BLaER1 treated with 17β-estradiol and CSF1 and Interleukin-3, amounts not matched to agents 10 nM and 100 nM (cell line): ENCODE measurements around the gene CDC14B.

Experiments
- H3K27ac ChIP-seq, 11 experiments: shearing (Covaris generic); formaldehyde crosslinking; 2 replicates each; pipeline ENCODE4 v1.8.1; 2022
- H3K27me3 ChIP-seq, 11 experiments: shearing (Covaris generic); formaldehyde crosslinking; 2 replicates each; pipeline ENCODE4 v1.8.1; 2022
- H3K36me3 ChIP-seq, 11 experiments: shearing (Covaris generic); formaldehyde crosslinking; 2 replicates each; pipeline ENCODE4 v1.8.1; 2022
- H3K4me1 ChIP-seq, 10 experiments: shearing (Covaris generic); formaldehyde crosslinking; 2 replicates each; pipeline ENCODE4 v1.8.1; 2022
- H3K4me2 ChIP-seq, 11 experiments: shearing (Covaris generic); formaldehyde crosslinking; 2 replicates each; pipeline ENCODE4 v1.8.1; 2022
- H3K4me3 ChIP-seq, 10 experiments: shearing (Covaris generic); formaldehyde crosslinking; 2 replicates each; pipeline ENCODE4 v1.8.1; 2022
- H3K9ac ChIP-seq, 11 experiments: shearing (Covaris generic); formaldehyde crosslinking; 2 replicates each; pipeline ENCODE4 v1.8.1; 2022
- H3K9me3 ChIP-seq, 11 experiments: shearing (Covaris generic); formaldehyde crosslinking; replicated peaks in 1 of 11; 2 replicates each; pipeline ENCODE4 v1.8.1; 2022
- H4K20me1 ChIP-seq, 11 experiments: shearing (Covaris generic); formaldehyde crosslinking; 2 replicates each; pipeline ENCODE4 v1.8.1; 2022
- Cebpa-rat ChIP-seq, 11 experiments: shearing (Covaris generic); IDR thresholded peaks; 2 replicates each; pipeline ENCODE4 v1.8.1; 2022

CDC14B gene

GRCh38 chr9:96519095-96519494 lies 100.5 kb downstream of the CDC14B start:
- Histone ChIP-seq H3K27me3 (no peaks in the 10 kb centered on the region), H3K4me1 (peaks cover 6 to 13% (median 9%) of the 10 kb centered on the region in 10 experiments; a peak in 19 of 20 replicates), H3K9me3 (no peaks in the 10 kb centered on the region), H3K36me3 (no peaks in the 10 kb centered on the region), H3K9ac (no peak overlapping the region), H4K20me1 (no peaks in the 10 kb centered on the region), H3K27ac (no peak overlapping the region), H3K4me2 (no peak overlapping the region), H3K4me3 (no peak overlapping the region)
- TF ChIP-seq Cebpa-rat (IDR thresholded peaks at IDR 0.05), result no peak

DNA sequence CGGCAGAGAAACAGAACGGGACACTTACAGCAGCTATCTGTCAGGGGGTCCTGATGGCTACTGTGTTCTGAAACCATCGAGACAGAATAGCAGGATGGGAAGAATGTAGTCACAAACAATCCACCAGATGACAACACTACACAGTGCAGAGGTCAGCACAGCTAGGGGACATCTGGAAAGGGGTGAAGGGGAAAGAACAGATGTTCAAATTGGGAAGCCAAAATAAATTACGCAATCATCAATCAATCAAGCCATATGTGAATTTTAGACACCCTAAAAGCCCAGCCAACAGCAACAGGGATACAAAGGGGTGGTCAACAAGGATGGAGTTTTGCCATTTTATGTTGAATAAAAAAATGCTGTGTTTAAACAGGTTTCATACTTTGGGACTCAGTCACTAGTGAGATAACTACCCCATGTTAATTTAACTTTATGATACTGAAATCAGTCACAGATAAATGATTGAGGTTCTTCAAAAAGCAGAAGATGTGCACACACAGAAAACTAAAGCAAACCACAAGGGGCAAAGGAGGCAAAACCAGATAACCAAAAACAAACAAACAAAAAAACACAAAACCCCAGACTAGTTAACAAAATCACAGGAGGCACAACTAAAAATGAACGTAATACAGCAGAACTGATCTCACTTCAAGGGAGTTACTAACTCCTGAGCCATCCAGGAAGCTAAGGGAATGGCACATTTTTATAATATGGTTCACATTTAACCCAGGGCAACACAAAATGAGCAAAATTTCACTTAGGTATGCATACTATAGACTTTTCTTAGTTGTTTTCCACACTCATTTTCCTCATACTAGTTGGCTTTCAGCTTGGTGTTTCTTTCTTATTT lies 103.8 kb downstream of the CDC14B start:
- Histone ChIP-seq H3K36me3 (peaks cover 0 to 5% (median 0%) of the 10 kb centered on the region in 11 experiments; a peak in 1 of 22 replicates), H3K27me3 (no peaks in the 10 kb centered on the region), H3K4me2 (0 out of 22 replicates have a peak overlapping the region, but pooled peaks of 1 of the 11 experiments have one; percentile 10), H3K4me1 (0 out of 20 replicates have a peak, but pooled peaks cover 0 to 4% (median 0%) of the 10 kb centered on the region in 10 experiments), H3K4me3 (no peak overlapping the region), H3K9ac (no peak overlapping the region), H4K20me1 (no peaks in the 10 kb centered on the region), H3K9me3 (no peaks in the 10 kb centered on the region), H3K27ac (no peak overlapping the region)
- TF ChIP-seq Cebpa-rat (IDR thresholded peaks at IDR 0.05), result peak in 8 of 11 experiments; percentile 60 to 91 (median 78); a peak in 15 of 22 replicates

DNA sequence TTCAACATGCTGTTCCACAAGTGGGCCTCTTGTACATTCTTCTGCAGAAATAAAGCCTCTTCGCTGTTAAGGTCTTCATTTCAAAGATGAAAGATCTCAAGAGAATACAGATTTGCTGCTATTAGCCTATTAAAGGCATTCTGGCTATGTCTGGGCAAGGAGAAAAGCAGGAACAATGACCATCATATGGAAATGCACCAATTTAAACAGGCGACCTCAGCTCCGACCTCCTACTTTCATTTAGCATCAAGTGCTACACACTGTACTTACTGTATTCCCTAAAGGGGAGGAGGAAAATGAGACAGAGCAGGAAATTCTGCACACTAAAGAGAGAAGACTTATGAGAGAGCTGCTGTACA lies 104.9 kb downstream of the CDC14B start:
- H3K27me3 ChIP-seq, result no peaks in the 10 kb centered on the region
- H3K36me3 ChIP-seq, result peaks cover 0 to 5% (median 0%) of the 10 kb centered on the region in 11 experiments; a peak in 1 of 22 replicates
- 0 out of 20 replicates have a peak, but pooled peaks cover 0 to 4% (median 0%) of the 10 kb centered on the region in 10 experiments for H3K4me1 ChIP-seq
- H3K4me3 ChIP-seq, result no peak overlapping the region
- TF ChIP-seq Cebpa-rat (IDR thresholded peaks at IDR 0.05), result no peak
- H3K27ac ChIP-seq, result no peak overlapping the region
- H3K4me2 ChIP-seq, result no peak overlapping the region
- no peaks in the 10 kb centered on the region for H4K20me1 ChIP-seq
- H3K9me3 ChIP-seq, result no peaks in the 10 kb centered on the region
- no peak overlapping the region for H3K9ac ChIP-seq

GRCh38 chr9:96514108-96514799 lies 105.4 kb downstream of the CDC14B start:
- Histone ChIP-seq H3K27ac (no peak overlapping the region), H3K4me3 (no peak overlapping the region), H3K27me3 (no peaks in the 10 kb centered on the region), H3K9me3 (no peaks in the 10 kb centered on the region), H4K20me1 (no peaks in the 10 kb centered on the region), H3K4me2 (no peak overlapping the region), H3K4me1 (0 out of 20 replicates have a peak, but pooled peaks cover 0 to 4% (median 0%) of the 10 kb centered on the region in 10 experiments), H3K9ac (no peak overlapping the region), H3K36me3 (peaks cover 0 to 5% (median 0%) of the 10 kb centered on the region in 11 experiments; a peak in 1 of 22 replicates)
- TF ChIP-seq Cebpa-rat (IDR thresholded peaks at IDR 0.05), result no peak

DNA sequence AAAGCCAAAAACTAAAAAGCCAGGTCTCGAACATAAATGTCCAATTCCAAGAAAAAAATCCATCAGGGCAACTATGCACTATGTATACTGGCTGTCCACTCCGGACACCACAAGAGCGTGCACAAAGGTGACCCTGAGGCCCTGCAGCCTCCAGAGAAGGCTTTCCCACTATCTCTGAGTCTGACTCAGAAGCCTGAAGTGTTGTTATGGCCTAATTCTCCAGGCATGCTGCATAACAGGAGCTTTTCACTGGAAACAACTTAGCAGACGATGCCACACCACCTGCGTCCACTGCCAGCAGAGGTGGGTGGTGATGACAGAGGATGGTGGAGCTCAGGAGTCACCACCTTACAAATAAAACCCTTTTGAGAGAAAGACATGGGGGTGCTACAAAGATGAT lies 106.0 kb downstream of the CDC14B start:
- Histone ChIP-seq H3K9me3 (no peaks in the 10 kb centered on the region), H3K9ac (no peak overlapping the region), H3K27ac (no peak overlapping the region), H3K4me1 (0 out of 20 replicates have a peak, but pooled peaks cover 0 to 4% (median 0%) of the 10 kb centered on the region in 10 experiments), H3K27me3 (no peaks in the 10 kb centered on the region), H3K4me2 (no peak overlapping the region), H3K4me3 (no peak overlapping the region), H4K20me1 (no peaks in the 10 kb centered on the region), H3K36me3 (peaks cover 0 to 5% (median 0%) of the 10 kb centered on the region in 11 experiments; a peak in 1 of 22 replicates)
- no peak for TF ChIP-seq Cebpa-rat (IDR thresholded peaks at IDR 0.05)

GRCh38 chr9:96512240-96512639 lies 107.4 kb downstream of the CDC14B start:
- H3K4me1 ChIP-seq, result 0 out of 20 replicates have a peak, but pooled peaks cover 0 to 4% (median 0%) of the 10 kb centered on the region in 10 experiments
- H4K20me1 ChIP-seq, result no peaks in the 10 kb centered on the region
- no peak overlapping the region for H3K27ac ChIP-seq
- no peak for TF ChIP-seq Cebpa-rat (IDR thresholded peaks at IDR 0.05)
- no peak overlapping the region for H3K4me2 ChIP-seq
- no peaks in the 10 kb centered on the region for H3K27me3 ChIP-seq
- H3K36me3 ChIP-seq, result peaks cover 0 to 5% (median 0%) of the 10 kb centered on the region in 11 experiments; a peak in 1 of 22 replicates
- H3K4me3 ChIP-seq, result no peak overlapping the region
- no peaks in the 10 kb centered on the region for H3K9me3 ChIP-seq
- no peak overlapping the region for H3K9ac ChIP-seq

DNA sequence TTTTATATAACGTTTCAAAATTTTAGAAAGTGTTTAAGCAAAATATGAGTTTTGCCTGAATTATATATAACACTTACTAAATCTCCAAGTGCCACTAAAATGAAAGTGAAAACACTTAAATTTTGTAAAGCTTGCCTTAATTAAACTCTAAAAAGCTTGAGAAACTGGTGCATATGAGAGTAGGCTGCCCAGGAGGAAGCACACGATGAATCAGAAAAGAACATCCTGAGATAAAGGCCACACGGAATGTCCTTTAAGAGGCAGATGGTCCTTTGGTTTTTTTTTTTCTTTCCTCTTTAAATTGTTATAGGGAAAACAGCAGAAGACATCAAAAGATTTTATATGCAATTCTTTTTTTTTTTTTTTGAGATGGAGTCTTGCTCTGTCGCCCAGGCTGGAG lies 109.4 kb downstream of the CDC14B start:
- H3K9ac ChIP-seq, result no peak overlapping the region
- no peaks in the 10 kb centered on the region for H3K27me3 ChIP-seq

GRCh38 chr9:96509848-96510247 lies 109.8 kb downstream of the CDC14B start:
- no peaks in the 10 kb centered on the region for H4K20me1 ChIP-seq
- no peak overlapping the region for H3K4me3 ChIP-seq

More for the DNA sequence above, 109.4 kb downstream of the CDC14B start:
- H3K4me2 ChIP-seq, result no peak overlapping the region
- no peaks in the 10 kb centered on the region for H4K20me1 ChIP-seq
- TF ChIP-seq Cebpa-rat (IDR thresholded peaks at IDR 0.05), result no peak
- peaks cover 0 to 5% (median 0%) of the 10 kb centered on the region in 11 experiments; a peak in 2 of 22 replicates for H3K36me3 ChIP-seq
- H3K27ac ChIP-seq, result no peak overlapping the region
- no peaks in the 10 kb centered on the region for H3K9me3 ChIP-seq
- no peak overlapping the region for H3K4me3 ChIP-seq
- H3K4me1 ChIP-seq, result no peaks in the 10 kb centered on the region

GRCh38 chr9:96509026-96509425 lies 110.6 kb downstream of the CDC14B start:
- Histone ChIP-seq H4K20me1 (no peaks in the 10 kb centered on the region), H3K4me2 (no peak overlapping the region), H3K9ac (no peak overlapping the region), H3K36me3 (peaks cover 0 to 5% (median 0%) of the 10 kb centered on the region in 11 experiments; a peak in 2 of 22 replicates), H3K4me3 (no peak overlapping the region), H3K4me1 (no peaks in the 10 kb centered on the region), H3K9me3 (no peaks in the 10 kb centered on the region), H3K27me3 (no peaks in the 10 kb centered on the region), H3K27ac (no peak overlapping the region)
- no peak for TF ChIP-seq Cebpa-rat (IDR thresholded peaks at IDR 0.05)

More at GRCh38 chr9:96509848-96510247, 109.8 kb downstream of the CDC14B start:
- H3K4me2 ChIP-seq, result no peak overlapping the region
- no peaks in the 10 kb centered on the region for H3K9me3 ChIP-seq
- H3K9ac ChIP-seq, result no peak overlapping the region
- H3K36me3 ChIP-seq, result peaks cover 0 to 5% (median 0%) of the 10 kb centered on the region in 11 experiments; a peak in 2 of 22 replicates
- no peaks in the 10 kb centered on the region for H3K4me1 ChIP-seq
- no peak for TF ChIP-seq Cebpa-rat (IDR thresholded peaks at IDR 0.05)
- H3K27me3 ChIP-seq, result no peaks in the 10 kb centered on the region
- no peak overlapping the region for H3K27ac ChIP-seq
